ENCODE results near the gene TTLL13. TPM values are rescaled to one million over a fixed set of nuclear protein-coding genes. Genes with fewer than 3 reads are reported as not detected.
A peak's percentile ranks its signal among the peaks of the same experiment; 100 is the strongest.

The TTLL13 gene
- total RNA-seq, 6 donors from 2014 or later, result 0.39 to 0.89 (median 0.49) TPM; not detected in 3

- no peaks in the 10 kb centered on the region for H3K27me3 ChIP-seq
- H3K9me3 ChIP-seq, result no peaks in the 10 kb centered on the region
- TF ChIP-seq EP300 (IDR thresholded peaks at IDR 0.05) (peak in 1 of 4 donors; percentile 5), CTCF (IDR thresholded peaks at IDR 0.05) (no peak)
- peaks cover 0 to 26% (median 5%) of the 10 kb centered on the region in 4 donors for H3K36me3 ChIP-seq
- no peak for DNase-seq
- no peak overlapping the region for H3K4me3 ChIP-seq
- WGBS, 2 donors, result 63% methylated on average over 11 of the region's 11 CpGs; no CpG with 5 or more reads in 1 of the 2 donors
- peak in 1 of 2 donors; percentile 12 for ATAC-seq (ENCODE audit: low FRiP score in 2 of 2)
- H3K27ac ChIP-seq, result peak overlapping the region; percentile 42 to 77 (median 55)
- H3K4me1 ChIP-seq, result peaks cover 26 to 52% (median 33%) of the 10 kb centered on the region in 4 donors
These were observed 35.5 kb upstream of the TTLL13 start for GRCh38 chr15:90213818-90214204.

GRCh38 chr15:90214553-90215196 is 34.7 kb upstream of the TTLL13 start:
- peak overlapping the region in 1 of 4 donors; percentile 77 for H3K27ac ChIP-seq
- H3K36me3 ChIP-seq, result peaks cover 0 to 27% (median 5%) of the 10 kb centered on the region in 4 donors
- peaks cover 26 to 47% (median 34%) of the 10 kb centered on the region in 4 donors for H3K4me1 ChIP-seq
- no peaks in the 10 kb centered on the region for H3K27me3 ChIP-seq
- 74 to 77% methylated on average over 8 of the region's 8 CpGs for WGBS, 2 donors
- H3K4me3 ChIP-seq, result no peak overlapping the region
- DNase-seq (no peak), ATAC-seq (ENCODE audit: low FRiP score in 2 of 2) (no peak)
- H3K9me3 ChIP-seq, result no peaks in the 10 kb centered on the region
- TF ChIP-seq POLR2AphosphoS5 (IDR thresholded peaks at IDR 0.05) (no peak), CTCF (IDR thresholded peaks at IDR 0.05) (peak in 2 of 6 experiments; percentile 7 to 22)

- Histone ChIP-seq H3K9me3 (no peaks in the 10 kb centered on the region), H3K36me3 (peaks cover 0 to 37% (median 10%) of the 10 kb centered on the region in 4 donors), H3K27ac (no peak overlapping the region), H3K4me1 (peaks cover 12 to 26% (median 16%) of the 10 kb centered on the region in 4 donors), H3K27me3 (no peaks in the 10 kb centered on the region), H3K4me3 (no peak overlapping the region)
- DNase-seq (no peak), ATAC-seq (ENCODE audit: low FRiP score in 2 of 2) (no peak)
- TF ChIP-seq POLR2A (IDR thresholded peaks at IDR 0.05) (no peak), POLR2AphosphoS5 (IDR thresholded peaks at IDR 0.05) (no peak), CTCF (IDR thresholded peaks at IDR 0.05) (no peak), EP300 (IDR thresholded peaks at IDR 0.05) (no peak)
- 83 to 97% methylated on average over 9 of the region's 9 CpGs for WGBS, 2 donors
These were observed 31.5 kb upstream of the TTLL13 start for GRCh38 chr15:90217671-90218394.

- Histone ChIP-seq H3K4me3 (no peak overlapping the region), H3K9me3 (no peaks in the 10 kb centered on the region), H3K27me3 (no peaks in the 10 kb centered on the region), H3K27ac (no peak overlapping the region), H3K36me3 (peaks cover 8 to 55% (median 26%) of the 10 kb centered on the region in 4 donors), H3K4me1 (peaks cover 6 to 13% (median 7%) of the 10 kb centered on the region in 4 donors)
- TF ChIP-seq POLR2A (IDR thresholded peaks at IDR 0.05) (no peak), CTCF (IDR thresholded peaks at IDR 0.05) (peak; percentile 44 to 78 (median 66)), POLR2AphosphoS5 (IDR thresholded peaks at IDR 0.05) (no peak), EP300 (IDR thresholded peaks at IDR 0.05) (no peak)
- ATAC-seq (ENCODE audit: low FRiP score in 2 of 2), result peak; percentile 58 to 78
- 60 to 64% methylated on average over 9 to 16 of the region's 17 CpGs for WGBS, 2 donors
- peak; percentile 45 to 91 for DNase-seq
These were observed 29.8 kb upstream of the TTLL13 start for GRCh38 chr15:90219421-90220141.

Measured in upper lobe of left lung (tissue), 6 donors.